ENCODE results near the gene RPN2.

Gene RPN2

DNA sequence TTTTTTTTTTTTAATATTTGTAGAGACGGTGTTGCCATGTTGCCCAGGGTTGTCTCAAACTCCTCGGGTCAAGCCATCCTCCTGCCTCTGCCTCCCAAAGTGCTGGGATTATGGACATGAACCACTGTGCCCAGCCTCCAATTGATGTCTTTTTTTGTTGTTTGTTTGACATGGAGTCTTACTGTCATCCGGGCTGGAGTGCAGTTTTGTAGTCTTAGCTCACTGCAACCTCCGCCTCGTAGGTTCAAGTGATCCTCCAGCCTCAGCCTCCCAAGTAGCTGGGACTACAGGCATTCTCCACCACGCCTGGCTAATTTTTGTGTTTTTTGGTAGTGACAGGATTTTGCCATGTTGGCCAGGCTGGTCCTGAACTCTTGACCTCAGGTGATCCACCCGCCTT, 9.7 kb downstream of the RPN2 start:
- no peak for DNase-seq

GRCh38 chr20:37189416-37190016, 10.4 kb downstream of the RPN2 start:
- DNase-seq, result no peak

DNA sequence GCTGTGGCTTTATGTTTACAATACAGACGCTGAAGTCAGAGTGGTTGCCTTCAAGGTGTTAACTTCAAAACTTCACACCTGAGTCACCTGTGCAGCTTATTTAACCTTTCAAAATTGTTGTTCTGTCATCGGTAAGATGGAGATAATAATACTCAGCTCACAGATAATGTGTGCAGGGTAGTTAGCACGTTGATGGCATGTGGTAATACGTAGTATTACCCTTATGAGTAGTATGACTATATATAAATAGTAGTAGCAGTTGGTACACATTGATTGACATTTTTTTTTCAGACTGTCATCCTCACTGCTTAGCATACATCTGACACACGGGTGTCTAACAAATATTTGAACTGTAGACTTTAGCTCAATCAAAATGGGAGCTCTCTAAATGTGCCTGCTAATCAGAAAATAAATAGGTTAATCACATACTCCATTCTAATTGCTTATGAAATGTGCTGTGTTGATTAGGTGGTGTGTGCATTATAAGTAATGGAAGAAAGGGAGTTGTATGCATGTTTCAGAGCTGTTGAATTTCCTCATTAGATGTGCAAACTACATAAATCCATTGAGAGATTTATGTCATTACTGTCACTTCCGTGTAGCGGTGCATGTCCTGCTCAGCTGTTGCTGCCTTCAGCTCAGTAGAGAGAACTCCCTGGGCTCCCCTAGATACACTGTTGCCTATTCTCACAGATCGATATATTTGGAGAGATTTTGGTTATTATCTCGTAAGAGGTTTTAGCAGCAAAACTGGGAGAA, 11.4 kb downstream of the RPN2 start:
- DNase-seq, result no peak

DNA sequence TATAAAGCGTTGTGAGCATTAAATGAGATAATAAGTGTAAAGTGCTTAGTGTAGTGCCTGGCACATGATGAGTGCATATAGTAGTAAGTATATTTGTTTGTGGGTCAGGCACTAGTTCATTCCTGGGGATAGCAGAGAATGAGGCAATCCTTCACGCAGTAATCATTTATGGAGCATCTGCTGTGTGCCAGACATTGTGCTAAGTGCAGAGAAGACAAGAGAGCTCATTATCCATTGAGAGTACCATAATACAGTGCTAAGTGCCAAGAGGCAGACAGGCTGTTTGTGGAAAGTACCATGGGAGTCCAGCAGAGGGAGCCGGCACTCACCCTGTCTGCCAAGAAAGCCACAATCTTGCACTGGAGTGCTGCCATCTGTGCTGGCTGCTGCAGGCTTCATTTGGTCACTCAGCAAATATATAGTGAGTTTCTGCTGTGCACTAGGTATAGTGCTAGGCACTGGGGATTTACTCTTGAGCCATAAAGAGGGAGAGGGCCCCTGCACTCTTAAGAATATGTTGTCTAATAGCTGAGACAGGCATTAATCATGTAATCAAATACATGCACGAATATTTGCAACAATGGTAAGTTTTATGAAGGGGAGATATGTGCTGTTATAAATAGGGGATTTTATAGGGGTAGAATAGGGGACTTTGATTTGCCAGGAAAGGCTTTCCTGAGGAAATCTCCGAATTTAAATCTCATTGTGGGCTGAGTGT, 13.2 kb downstream of the RPN2 start:
- DNase-seq, result peak; percentile 78

DNA sequence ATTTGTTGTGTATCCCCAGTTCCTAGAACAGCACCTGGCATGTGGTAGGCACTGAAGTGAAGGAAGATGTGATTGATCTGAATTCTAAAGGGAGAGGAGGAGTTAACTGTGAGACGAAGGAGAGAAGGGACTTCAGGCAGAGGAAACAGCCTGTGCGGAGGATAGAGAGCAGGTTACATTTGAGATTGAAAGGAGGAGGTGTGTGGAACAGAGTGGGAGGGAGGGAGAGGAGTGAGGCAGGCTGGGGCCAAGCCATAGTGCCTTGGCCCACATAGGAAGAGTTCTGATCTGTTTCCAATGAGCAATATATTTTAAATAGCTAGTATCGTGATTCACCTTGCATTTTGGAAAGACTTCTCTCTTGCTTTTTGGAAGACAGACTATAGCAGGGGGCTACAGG, 14.1 kb downstream of the RPN2 start:
- DNase-seq, result no peak

DNA sequence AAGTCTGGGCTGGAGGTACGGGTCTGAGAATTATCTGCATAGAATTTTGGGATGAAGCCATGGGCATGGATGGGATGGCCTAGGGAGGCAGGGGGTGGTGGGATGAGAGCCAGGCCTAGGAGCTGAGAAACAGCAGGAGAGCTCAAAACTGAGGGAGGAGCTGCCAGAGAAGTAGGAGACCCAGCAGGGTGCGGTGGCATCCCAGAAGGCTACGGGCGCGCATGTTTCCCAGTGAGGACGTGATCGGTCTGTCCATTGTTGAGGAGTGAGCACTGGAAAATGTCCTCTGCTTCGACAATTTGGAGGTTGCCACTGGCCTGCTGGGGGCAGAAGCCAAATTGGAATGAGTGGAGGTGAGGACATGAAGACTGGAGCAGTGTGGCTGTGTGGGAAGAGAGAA, 14.7 kb downstream of the RPN2 start:
- DNase-seq, result no peak

GRCh38 chr20:37194621-37195417, 15.7 kb downstream of the RPN2 start:
- peak; percentile 57 for DNase-seq

- DNase-seq, result no peak
Observed at GRCh38 chr20:37198932-37199660, 20.0 kb downstream of the RPN2 start.

DNA sequence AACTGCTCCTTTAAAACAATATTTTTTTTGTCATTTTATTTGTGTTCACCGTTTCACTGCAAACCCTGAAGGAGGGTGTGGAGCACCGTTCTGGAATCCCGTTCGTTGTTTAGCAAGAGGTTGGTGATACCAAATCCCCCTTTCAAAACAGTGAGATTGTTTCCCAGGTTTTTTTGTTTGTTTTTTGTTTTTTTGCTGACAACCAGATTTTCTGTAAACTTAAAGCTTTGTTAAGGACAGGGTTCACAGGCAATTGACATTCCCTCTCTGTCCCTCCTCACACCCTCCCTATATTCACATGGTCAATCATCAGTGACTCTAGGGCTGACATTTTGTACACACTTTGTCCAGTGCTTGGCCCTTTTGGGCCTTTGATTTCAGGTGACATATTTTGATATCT, 21.2 kb downstream of the RPN2 start:
- DNase-seq, result no peak

GRCh38 chr20:37200926-37201826, 22.0 kb downstream of the RPN2 start:
- no peak for DNase-seq

DNA sequence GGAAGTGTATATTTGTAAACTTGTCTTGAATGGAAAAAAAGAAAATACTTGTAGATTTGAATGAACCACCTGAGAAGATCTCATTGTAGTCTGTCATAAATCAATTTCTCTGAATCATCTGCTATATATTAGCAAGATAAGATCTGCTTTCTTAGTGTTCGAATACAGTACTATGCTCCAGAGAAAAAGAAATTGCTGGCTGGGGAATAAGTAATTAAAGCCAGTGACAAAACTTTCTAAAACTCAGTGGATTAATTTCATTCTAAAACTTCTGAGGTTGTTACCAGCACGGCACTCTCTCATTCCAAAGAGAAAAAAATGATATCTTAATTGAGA, 22.7 kb downstream of the RPN2 start:
- DNase-seq, result no peak

- peak; percentile 32 for DNase-seq
Observed at GRCh38 chr20:37202267-37202943, 23.3 kb downstream of the RPN2 start.

DNA sequence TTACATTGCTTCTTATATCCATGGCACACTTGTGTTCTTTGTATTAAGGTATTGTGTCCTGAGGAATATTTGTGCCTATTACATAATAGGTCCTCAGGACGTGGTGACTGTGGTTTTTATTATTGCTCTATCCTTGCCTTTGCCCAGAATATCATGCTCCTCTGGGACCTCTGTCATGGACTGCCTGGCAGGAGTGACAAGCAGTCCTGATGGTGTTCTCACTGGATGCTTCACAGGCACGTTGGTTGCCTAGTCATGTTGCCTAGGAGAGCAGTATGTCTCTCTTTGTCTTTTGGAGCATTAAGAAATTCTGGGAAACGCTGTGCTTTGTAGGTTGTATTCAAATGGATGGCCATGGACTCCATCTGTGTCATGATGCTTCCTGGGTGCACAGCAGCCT, 24.9 kb downstream of the RPN2 start:
- no peak for DNase-seq

- DNase-seq, result no peak
Observed at GRCh38 chr20:37205130-37205529, 26.0 kb downstream of the RPN2 start.

DNA sequence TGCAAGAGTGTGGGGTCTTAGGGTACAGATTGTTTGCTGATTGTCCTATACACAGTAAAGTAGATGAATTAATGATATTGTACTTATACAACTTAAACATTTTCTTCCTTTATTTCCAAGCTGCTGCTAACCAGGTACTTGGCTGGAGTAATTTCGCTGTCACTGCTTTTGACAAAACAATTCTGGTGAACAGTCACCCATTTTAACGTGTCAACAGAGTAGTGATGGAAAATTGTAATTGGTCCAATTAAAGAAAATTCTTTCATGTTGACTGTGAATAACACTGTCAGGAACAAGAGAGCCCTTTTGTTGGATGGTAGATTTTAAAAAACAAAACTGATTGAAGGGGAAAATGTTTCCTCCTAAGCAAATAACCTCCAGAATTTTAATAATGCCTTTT, 26.7 kb downstream of the RPN2 start:
- DNase-seq, result no peak

GRCh38 chr20:37207171-37207570, 28.0 kb downstream of the RPN2 start:
- DNase-seq, result no peak

DNA sequence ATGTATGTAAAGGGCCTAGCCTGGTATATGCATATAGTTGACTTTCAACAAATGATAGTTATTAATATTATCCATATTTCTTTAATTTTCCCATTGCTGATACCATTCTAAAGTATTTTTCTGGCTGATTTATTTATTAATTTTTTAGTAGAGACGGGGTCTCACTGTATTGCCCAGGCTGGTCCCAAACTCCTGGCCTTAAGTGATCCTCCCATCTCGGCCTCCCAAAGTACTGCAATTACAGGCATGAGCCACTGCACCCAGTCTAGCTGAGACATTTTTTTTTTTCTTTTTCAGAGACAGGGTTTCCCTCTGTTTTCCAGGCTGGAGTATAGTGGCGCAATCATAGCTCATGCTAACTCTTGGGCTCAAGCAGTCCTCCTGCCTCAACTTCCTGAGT, 30.1 kb downstream of the RPN2 start:
- DNase-seq, result no peak

- DNase-seq, result no peak
Observed at GRCh38 chr20:37209661-37210314, 30.7 kb downstream of the RPN2 start.

DNA sequence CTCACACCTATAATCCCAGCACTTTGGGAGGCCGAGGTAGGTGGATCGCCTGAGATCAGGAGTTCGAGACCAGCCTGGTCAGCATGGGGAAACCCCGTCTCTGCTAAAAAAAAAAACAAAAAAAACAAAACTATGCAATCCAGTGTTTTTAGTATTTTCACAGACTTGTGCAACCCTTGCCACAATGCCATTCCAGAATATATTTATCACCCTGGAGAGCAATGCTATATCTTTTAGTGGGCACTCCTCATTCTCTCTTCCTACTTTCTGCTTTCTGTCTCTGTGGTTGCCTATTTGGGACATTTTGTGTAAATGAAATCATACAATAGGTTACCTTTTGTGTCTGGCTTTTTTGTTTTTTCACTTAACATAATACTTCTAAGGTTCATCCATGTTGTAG, 39.3 kb downstream of the RPN2 start:
- DNase-seq, result no peak

GRCh38 chr20:37218976-37219375, 39.8 kb downstream of the RPN2 start:
- DNase-seq, result no peak
